DND-41 (cell line): Measurements from ENCODE around the gene GSTM3.

Experiments
- ATAC-seq: fragments of 200-7000 bp; cut with Tn5 transposase; 3 replicates; pipeline ENCODE4 v1.9.1; 2021; ENCODE audit warnings: low read depth; ENCODE audit not compliant: insufficient read depth
- DNase-seq: peaks from one replicate; pipeline ENCODE4 v3.0.0-alpha.2; 2020
- H2AFZ ChIP-seq: 2 replicates; pipeline ENCODE4 v1.6.0; 2012; ENCODE audit warnings: low read depth, low read length
- H3K27ac ChIP-seq: 2 replicates; pipeline ENCODE4 v1.5.1; 2012; ENCODE audit warnings: low read length, inconsistent platforms
- H3K27me3 ChIP-seq: fragments of 200-600 bp; sonication (generic); 2 replicates; pipeline ENCODE4 v1.6.0; 2012; ENCODE audit warnings: low read length, mild to moderate bottlenecking, inconsistent platforms; ENCODE audit not compliant: insufficient read depth, poor library complexity
- H3K36me3 ChIP-seq: 2 replicates; pipeline ENCODE4 v1.5.1; 2012; ENCODE audit warnings: low read length, inconsistent platforms; ENCODE audit not compliant: insufficient read depth
- H3K4me1 ChIP-seq: 2 replicates; pipeline ENCODE4 v1.5.1; 2012; ENCODE audit warnings: mild to moderate bottlenecking, low read length; ENCODE audit not compliant: insufficient read depth
- H3K4me2 ChIP-seq: 2 replicates; pipeline ENCODE4 v1.6.0; 2012; ENCODE audit warnings: mild to moderate bottlenecking, moderate library complexity, low read length, inconsistent platforms; ENCODE audit not compliant: insufficient read depth
- H3K4me3 ChIP-seq, 2 experiments: fragments of 200-600 bp in 1 of 2; shearing (Covaris generic) in 1 of 2; 2 replicates each; pipeline ENCODE4 v1.5.1; 2012 to 2016; ENCODE audit warnings: inconsistent platforms in 2 of 2, low read length in 2 of 2, mild to moderate bottlenecking in 2 of 2, low read depth in 1 of 2, moderate library complexity in 1 of 2
- H3K79me2 ChIP-seq: 2 replicates; pipeline ENCODE4 v1.6.0; 2012; ENCODE audit warnings: low read length, inconsistent platforms; ENCODE audit not compliant: insufficient read depth
- H3K9ac ChIP-seq: 2 replicates; pipeline ENCODE4 v1.6.0; 2012; ENCODE audit warnings: low read depth, mild to moderate bottlenecking, inconsistent platforms, low read length, moderate library complexity
- H3K9me3 ChIP-seq: 2 replicates; pipeline ENCODE4 v1.5.1; 2012; ENCODE audit warnings: low read length, moderate library complexity, mild to moderate bottlenecking, inconsistent platforms; ENCODE audit not compliant: insufficient read depth, severe bottlenecking
- H4K20me1 ChIP-seq: 2 replicates; pipeline ENCODE4 v1.6.0; 2012; ENCODE audit warnings: low read length; ENCODE audit not compliant: insufficient read depth
- EZH2 ChIP-seq: IDR thresholded peaks from 3 replicates; pipeline ENCODE4 v1.6.1; 2012; ENCODE audit warnings: borderline replicate concordance, low read depth, mild to moderate bottlenecking, moderate library complexity, low read length, inconsistent platforms; ENCODE audit not compliant: severe bottlenecking
- TF ChIP-seq, protein P1 (sequence below): IDR thresholded peaks from 2 replicates; pipeline ENCODE4 v1.5.1; 2012; ENCODE audit warnings: borderline replicate concordance, low read length, moderate library complexity, mild to moderate bottlenecking; ENCODE audit not compliant: poor library complexity, severe bottlenecking; ENCODE audit errors: extremely low read depth

GSTM3 gene

DNA sequence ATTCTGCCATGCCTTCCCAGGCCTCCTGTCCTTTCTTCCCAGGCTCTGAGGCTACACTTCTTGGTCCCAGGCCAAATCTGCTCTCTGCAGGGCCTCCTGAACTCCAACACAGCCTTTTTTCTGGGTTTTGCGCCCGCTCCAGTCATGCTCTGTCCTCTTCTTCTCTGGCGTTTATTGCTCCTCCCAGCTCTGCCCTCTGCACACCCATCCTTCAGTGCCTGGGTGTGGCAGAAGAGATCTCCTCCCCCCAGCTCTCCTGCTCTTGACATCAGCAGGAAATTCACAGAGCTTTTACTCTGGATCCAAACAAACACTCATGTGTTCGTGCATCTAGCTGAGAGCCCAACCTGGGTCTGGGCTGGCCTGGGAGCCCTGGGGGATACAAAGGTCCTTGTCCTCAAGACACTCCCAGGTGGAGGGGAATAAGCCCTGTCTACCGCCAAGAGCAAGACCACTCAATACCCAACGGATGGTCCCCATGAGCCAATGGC is 45.7 kb upstream of the GSTM3 start:
- Histone ChIP-seq H3K4me1 (peaks cover 24% of the 10 kb centered on the region), H3K4me2 (no peak overlapping the region), H3K27me3 (no peaks in the 10 kb centered on the region), H3K4me3 (no peak overlapping the region), H4K20me1 (no peaks in the 10 kb centered on the region), H3K36me3 (no peaks in the 10 kb centered on the region), H3K9ac (no peak overlapping the region), H3K79me2 (no peaks in the 10 kb centered on the region), H3K27ac (no peak overlapping the region), H3K9me3 (no peaks in the 10 kb centered on the region), H2AFZ (no peak overlapping the region)
- DNase-seq (no peak), ATAC-seq (no peak)
- TF ChIP-seq, protein P1, sequence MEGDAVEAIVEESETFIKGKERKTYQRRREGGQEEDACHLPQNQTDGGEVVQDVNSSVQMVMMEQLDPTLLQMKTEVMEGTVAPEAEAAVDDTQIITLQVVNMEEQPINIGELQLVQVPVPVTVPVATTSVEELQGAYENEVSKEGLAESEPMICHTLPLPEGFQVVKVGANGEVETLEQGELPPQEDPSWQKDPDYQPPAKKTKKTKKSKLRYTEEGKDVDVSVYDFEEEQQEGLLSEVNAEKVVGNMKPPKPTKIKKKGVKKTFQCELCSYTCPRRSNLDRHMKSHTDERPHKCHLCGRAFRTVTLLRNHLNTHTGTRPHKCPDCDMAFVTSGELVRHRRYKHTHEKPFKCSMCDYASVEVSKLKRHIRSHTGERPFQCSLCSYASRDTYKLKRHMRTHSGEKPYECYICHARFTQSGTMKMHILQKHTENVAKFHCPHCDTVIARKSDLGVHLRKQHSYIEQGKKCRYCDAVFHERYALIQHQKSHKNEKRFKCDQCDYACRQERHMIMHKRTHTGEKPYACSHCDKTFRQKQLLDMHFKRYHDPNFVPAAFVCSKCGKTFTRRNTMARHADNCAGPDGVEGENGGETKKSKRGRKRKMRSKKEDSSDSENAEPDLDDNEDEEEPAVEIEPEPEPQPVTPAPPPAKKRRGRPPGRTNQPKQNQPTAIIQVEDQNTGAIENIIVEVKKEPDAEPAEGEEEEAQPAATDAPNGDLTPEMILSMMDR = no peak
- TF ChIP-seq EZH2 = no peak

GRCh38 chr1:109786112-109786480 is 45.3 kb upstream of the GSTM3 start:
- Histone ChIP-seq H2AFZ (no peak overlapping the region), H3K4me3 (no peak overlapping the region), H4K20me1 (no peaks in the 10 kb centered on the region), H3K27ac (no peak overlapping the region), H3K4me2 (no peak overlapping the region), H3K79me2 (no peaks in the 10 kb centered on the region), H3K9me3 (peaks cover 1% of the 10 kb centered on the region), H3K36me3 (no peaks in the 10 kb centered on the region), H3K9ac (no peak overlapping the region), H3K4me1 (peaks cover 19% of the 10 kb centered on the region), H3K27me3 (no peaks in the 10 kb centered on the region)
- no peak for TF ChIP-seq EZH2
- TF ChIP-seq, protein P1 = no peak
- ATAC-seq = no peak
- no peak for DNase-seq

DNA sequence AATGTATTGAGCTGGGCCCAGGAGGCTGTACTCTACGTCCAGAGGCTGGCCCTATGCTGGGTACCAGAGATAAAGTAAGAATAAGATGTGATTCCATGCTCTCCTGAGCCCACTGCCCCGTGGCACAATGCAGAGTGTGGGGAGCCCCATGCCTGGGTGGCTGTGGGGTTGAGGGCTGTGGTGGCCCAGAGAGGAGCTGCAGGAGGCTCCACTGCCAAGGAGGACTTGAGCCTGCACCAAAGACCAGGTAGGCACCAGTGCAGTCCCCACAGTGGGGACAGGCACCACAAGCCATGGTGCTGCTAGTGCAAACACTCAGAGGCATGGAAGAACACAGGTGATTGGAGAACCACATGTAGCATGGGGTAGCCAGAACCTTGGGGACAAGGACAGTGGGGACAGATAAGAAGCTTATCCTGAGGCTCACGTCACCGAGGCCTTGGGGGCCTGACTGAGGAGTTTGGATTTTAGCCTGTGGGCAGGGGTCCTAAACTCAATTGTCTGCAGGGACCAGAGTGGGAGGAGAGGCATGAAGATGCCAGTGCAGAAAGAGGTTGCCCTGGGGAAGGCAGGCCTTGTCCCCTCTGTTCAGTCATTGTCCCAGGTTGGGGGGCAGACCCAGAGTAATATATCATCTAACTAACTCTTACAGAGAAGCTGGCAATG is 44.7 kb upstream of the GSTM3 start:
- Histone ChIP-seq H3K9me3 (peaks cover 5% of the 10 kb centered on the region), H3K4me3 (no peak overlapping the region), H3K36me3 (no peaks in the 10 kb centered on the region), H3K4me2 (no peak overlapping the region), H4K20me1 (no peaks in the 10 kb centered on the region), H2AFZ (no peak overlapping the region), H3K4me1 (peaks cover 14% of the 10 kb centered on the region), H3K27me3 (no peaks in the 10 kb centered on the region), H3K79me2 (no peaks in the 10 kb centered on the region), H3K27ac (no peak overlapping the region), H3K9ac (no peak overlapping the region)
- no peak for TF ChIP-seq EZH2
- TF ChIP-seq, protein P1 = no peak
- ATAC-seq = no peak
- DNase-seq = no peak
